H1 (cell line): ENCODE results near the gene OSMR. TPM values are rescaled to one million over a fixed set of nuclear protein-coding genes. Genes with fewer than 3 reads are reported as not detected.

Experiments
- CTCF ChIA-PET: fragments of 300-600 bp; sonication (Branson Sonifier 250); formaldehyde crosslinking; loops from one replicate; lab custom pipeline; 2021; ENCODE audit not compliant: partially characterized antibody; lab: Charles Lee
- POLR2A ChIA-PET: fragments of 300-600 bp; sonication (Branson Sonifier 250); formaldehyde crosslinking; loops from one replicate; lab custom pipeline; 2021; ENCODE audit warnings: inconsistent platforms; ENCODE audit not compliant: partially characterized antibody; lab: Charles Lee
- DNase-seq, 2 experiments: peaks; one replicate each; pipeline versions ENCODE4 v3.0.0 to v3.0.0-alpha.2; 2010 to 2022; ENCODE audit warnings: low spot score in 2 of 2, low read depth in 1 of 2, mixed read lengths in 1 of 2
- FAIRE-seq: peaks from 2 replicates; lab custom pipeline; 2011; peaks lifted over from hg19 to GRCh38; lab: Jason Lieb, UNC
- H2AFZ ChIP-seq: 2 replicates; pipeline ENCODE4 v1.8.1; 2012; ENCODE audit warnings: low read length, inconsistent platforms
- H2AK5ac ChIP-seq: 2 replicates; pipeline ENCODE4 v1.6.1; 2013; ENCODE audit warnings: low read depth, low read length
- H2BK120ac ChIP-seq: replicated peaks from 2 replicates; pipeline ENCODE3; 2013; ENCODE audit warnings: low read depth, low read length, inconsistent platforms
- H2BK12ac ChIP-seq: 2 replicates; pipeline ENCODE4 v1.6.1; 2013; ENCODE audit warnings: low read depth, low read length
- H2BK15ac ChIP-seq: 2 replicates; pipeline ENCODE4 v1.6.1; 2013; ENCODE audit warnings: low read length
- H2BK20ac ChIP-seq: 2 replicates; pipeline ENCODE4 v1.6.1; 2013; ENCODE audit warnings: low read length
- H2BK5ac ChIP-seq: 2 replicates; pipeline ENCODE4 v1.6.1; 2013; ENCODE audit warnings: low read depth, low read length
- H3K14ac ChIP-seq: 2 replicates; pipeline ENCODE4 v1.6.1; 2013; ENCODE audit warnings: inconsistent platforms; ENCODE audit not compliant: insufficient read length
- H3K18ac ChIP-seq: 2 replicates; pipeline ENCODE4 v1.6.1; 2013; ENCODE audit warnings: low read length; ENCODE audit errors: extremely low read depth
- H3K23ac ChIP-seq: 2 replicates; pipeline ENCODE4 v1.6.1; 2013; ENCODE audit warnings: inconsistent platforms; ENCODE audit not compliant: insufficient read length
- H3K23me2 ChIP-seq: 2 replicates; pipeline ENCODE4 v1.6.1; 2013; ENCODE audit warnings: low read depth, low read length
- H3K27ac ChIP-seq: 2 replicates; pipeline ENCODE4 v1.6.1; 2011; ENCODE audit warnings: low read depth, low read length, inconsistent platforms
- H3K27me3 ChIP-seq, 4 experiments: replicated peaks in 1 of 4; 1 replicate in 1 of 4; 2 replicates in 3 of 4; pipeline versions ENCODE4 v1.6.1 to v1.8.1; 2011 to 2013; ENCODE audit warnings: low read length in 3 of 4, mild to moderate bottlenecking in 3 of 4, inconsistent platforms in 2 of 4, mixed read lengths in 2 of 4, moderate library complexity in 1 of 4; ENCODE audit not compliant: control insufficient read depth in 3 of 4, insufficient read depth in 3 of 4; ENCODE audit errors: extremely low read depth in 1 of 4
- H3K36me3 ChIP-seq, 4 experiments: 2 replicates each; pipeline versions ENCODE4 v1.6.1 to v1.8.1; 2011 to 2013; ENCODE audit warnings: mild to moderate bottlenecking in 4 of 4, low read length in 3 of 4, moderate library complexity in 2 of 4, control low read depth in 1 of 4, inconsistent platforms in 1 of 4; ENCODE audit not compliant: insufficient read depth in 4 of 4, control insufficient read depth in 2 of 4
- H3K4ac ChIP-seq: replicated peaks from 2 replicates; pipeline ENCODE3; 2013; ENCODE audit warnings: low read length, low read depth, mixed read lengths, inconsistent platforms; ENCODE audit not compliant: insufficient read length
- H3K4me1 ChIP-seq, 4 experiments: replicated peaks in 1 of 4; 1 replicate in 1 of 4; 2 replicates in 3 of 4; pipeline versions ENCODE4 v1.6.1 to v1.8.1; 2011 to 2013; ENCODE audit warnings: low read length in 3 of 4, inconsistent platforms in 2 of 4, mixed read lengths in 1 of 4; ENCODE audit not compliant: insufficient read depth in 4 of 4, control insufficient read depth in 3 of 4
- H3K4me2 ChIP-seq, 2 experiments: 2 replicates each; pipeline versions ENCODE4 v1.6.1 to v1.8.1; 2011 to 2013; ENCODE audit warnings: low read depth in 2 of 2, low read length in 2 of 2, control low read depth in 1 of 2, inconsistent platforms in 1 of 2, mild to moderate bottlenecking in 1 of 2; ENCODE audit not compliant: insufficient read depth in 1 of 2
- H3K4me3 ChIP-seq, 4 experiments: fragments of 200-600, 300-600 bp in 1 of 4; sonication (generic), shearing (Covaris generic), sonication (Bioruptor Twin) in 1 of 4; 2 replicates each; pipeline versions ENCODE4 v1.5.1 to v1.8.1; 2011 to 2016; ENCODE audit warnings: low read length in 4 of 4, low read depth in 3 of 4, control low read depth in 2 of 4, inconsistent platforms in 2 of 4, mild to moderate bottlenecking in 2 of 4, mixed read lengths in 1 of 4, moderate library complexity in 1 of 4; ENCODE audit not compliant: insufficient read depth in 2 of 4; ENCODE audit errors: extremely low read depth in 1 of 4
- H3K56ac ChIP-seq: replicated peaks from 2 replicates; pipeline ENCODE3; 2013; ENCODE audit warnings: low read depth, mild to moderate bottlenecking, mixed read lengths, low read length, inconsistent platforms; ENCODE audit not compliant: insufficient read length
- H3K79me1 ChIP-seq: 2 replicates; pipeline ENCODE4 v1.6.1; 2013; ENCODE audit warnings: low read depth, low read length, control low read depth
- H3K79me2 ChIP-seq, 2 experiments: 2 replicates each; pipeline versions ENCODE4 v1.6.1 to v1.8.1; 2012 to 2013; ENCODE audit warnings: low read length in 2 of 2, mild to moderate bottlenecking in 2 of 2, inconsistent platforms in 1 of 2; ENCODE audit not compliant: insufficient read depth in 2 of 2, control insufficient read depth in 1 of 2
- H3K9ac ChIP-seq, 4 experiments: replicated peaks in 1 of 4; 1 replicate in 1 of 4; 2 replicates in 3 of 4; pipeline versions ENCODE4 v1.6.1 to v1.8.1; 2011 to 2013; ENCODE audit warnings: low read depth in 3 of 4, low read length in 3 of 4, control low read depth in 2 of 4, mild to moderate bottlenecking in 2 of 4, moderate library complexity in 2 of 4, inconsistent platforms in 1 of 4; ENCODE audit errors: extremely low read depth in 1 of 4
- H3K9me3 ChIP-seq, 2 experiments: 2 replicates each; pipeline versions ENCODE4 v1.6.1 to v1.8.1; 2012 to 2013; ENCODE audit warnings: mild to moderate bottlenecking in 2 of 2, moderate library complexity in 2 of 2, control low read depth in 1 of 2, inconsistent platforms in 1 of 2, low read depth in 1 of 2, low read length in 1 of 2, mixed read lengths in 1 of 2; ENCODE audit not compliant: insufficient read depth in 2 of 2
- H4K20me1 ChIP-seq, 2 experiments: replicated peaks in 1 of 2; 2 replicates each; pipeline versions ENCODE3 to v1.8.1; 2011 to 2013; ENCODE audit warnings: inconsistent platforms in 2 of 2, low read length in 2 of 2, mild to moderate bottlenecking in 1 of 2; ENCODE audit not compliant: insufficient read depth in 2 of 2, control insufficient read depth in 1 of 2
- H4K5ac ChIP-seq: 2 replicates; pipeline ENCODE4 v1.6.1; 2013; ENCODE audit warnings: low read length, low read depth, mixed read lengths, inconsistent platforms; ENCODE audit not compliant: insufficient read length
- H4K8ac ChIP-seq: 2 replicates; pipeline ENCODE4 v1.8.0; 2013; ENCODE audit warnings: mild to moderate bottlenecking, moderate library complexity, low read length, inconsistent platforms; ENCODE audit not compliant: insufficient read depth; ENCODE audit errors: extremely low read depth
- H4K91ac ChIP-seq: replicated peaks from 2 replicates; pipeline ENCODE3; 2013; ENCODE audit warnings: low read length, mixed read lengths, inconsistent platforms; ENCODE audit not compliant: insufficient read length
- BRCA1 ChIP-seq: IDR thresholded peaks from 2 replicates; pipeline ENCODE4 v1.6.1; 2012; ENCODE audit warnings: low read depth, low read length, improper control_type of control experiment
- CBX5 ChIP-seq: fragments of 300-800, 300-1000 bp; sonication (generic); IDR thresholded peaks from 2 replicates; pipeline ENCODE4 v1.7.1; 2016; ENCODE audit warnings: antibody characterized with exemption, low read length, low read depth
- CREB1 ChIP-seq: IDR thresholded peaks from 2 replicates; pipeline ENCODE4 v1.6.1; 2012; ENCODE audit warnings: inconsistent platforms
- EZH2 ChIP-seq: fragments of 200-600 bp; sonication (generic); IDR thresholded peaks from 2 replicates; pipeline ENCODE4 v1.7.1; 2012; ENCODE audit warnings: low read depth, mild to moderate bottlenecking, moderate library complexity, low read length, inconsistent platforms; ENCODE audit not compliant: severe bottlenecking
- FOSL1 ChIP-seq: IDR thresholded peaks from 2 replicates; pipeline ENCODE4 v1.6.1; 2011; ENCODE audit warnings: mild to moderate bottlenecking, low read depth, low read length, moderate library complexity; ENCODE audit not compliant: insufficient read depth
- GABPA ChIP-seq: IDR thresholded peaks from 2 replicates; pipeline ENCODE4 v1.6.1; 2011; ENCODE audit warnings: mild to moderate bottlenecking, low read length, moderate library complexity, borderline replicate concordance; ENCODE audit not compliant: insufficient read depth
- HDAC6 ChIP-seq: IDR thresholded peaks from one replicate; pipeline ENCODE4 v1.7.1; 2012; ENCODE audit warnings: low read depth, mild to moderate bottlenecking, inconsistent platforms, low read length, moderate library complexity
- JUN ChIP-seq: IDR thresholded peaks from 2 replicates; pipeline ENCODE4 v1.6.1; 2011; ENCODE audit warnings: low read depth, mild to moderate bottlenecking, improper control_type of control experiment, low read length
- JUND ChIP-seq: IDR thresholded peaks from 2 replicates; pipeline ENCODE4 v1.6.1; 2011; ENCODE audit warnings: mild to moderate bottlenecking, improper control_type of control experiment, low read length
- NRF1 ChIP-seq: IDR thresholded peaks from 2 replicates; pipeline ENCODE4 v1.6.1; 2011; ENCODE audit warnings: mild to moderate bottlenecking, low read depth, low read length, improper control_type of control experiment
- PHF8 ChIP-seq: fragments of 200-600 bp; sonication (generic); conservative IDR thresholded peaks from 2 replicates; pipeline ENCODE4 v1.7.1; 2012; ENCODE audit warnings: low read depth, mild to moderate bottlenecking, inconsistent platforms, low read length, moderate library complexity
- POLR2AphosphoS5 ChIP-seq: IDR thresholded peaks from 2 replicates; pipeline ENCODE4 v1.6.1; 2011; ENCODE audit warnings: low read depth, low read length
- SIN3A ChIP-seq, 2 experiments: IDR thresholded peaks in 1 of 2; conservative IDR thresholded peaks in 1 of 2; 2 replicates each; pipeline ENCODE4 v1.6.1; 2011 to 2012; ENCODE audit warnings: low read length in 2 of 2, improper control_type of control experiment in 1 of 2, low read depth in 1 of 2, mild to moderate bottlenecking in 1 of 2
- SP4 ChIP-seq: IDR thresholded peaks from 2 replicates; pipeline ENCODE4 v1.6.1; 2012; ENCODE audit warnings: low read length, inconsistent platforms
- SRF ChIP-seq: IDR thresholded peaks from 2 replicates; pipeline ENCODE4 v1.6.1; 2011; ENCODE audit warnings: mild to moderate bottlenecking, low read depth, low read length, moderate library complexity
- TAF7 ChIP-seq: optimal IDR thresholded peaks from 2 replicates; pipeline ENCODE3; 2011; ENCODE audit warnings: low read depth, mild to moderate bottlenecking, inconsistent platforms, low read length, moderate library complexity, borderline replicate concordance
- WGBS, 2 experiments: shearing (Covaris generic) in 1 of 2; methylation state at CpG; one replicate each; pipeline versions ENCODE4 v1.1.6 to v1.1.7; 2013 to 2015; ENCODE audit warnings: low lambda C conversion rate in 2 of 2, mixed read lengths in 2 of 2, inconsistent platforms in 1 of 2, low coverage in 1 of 2, missing lambda C conversion rate in 1 of 2; ENCODE audit not compliant: insufficient replicate concordance in 2 of 2, insufficient coverage in 1 of 2, insufficient read length in 1 of 2; ENCODE audit errors: extremely low coverage in 1 of 2, missing lambda C conversion rate in 1 of 2; 5-methylcytosine and 5-hydroxymethylcytosine counted together
- polyA plus RNA-seq, 7 experiments: library from polyadenylated mRNA; depleted of rRNA in 3 of 7; stranded (reverse) in 5 of 7; unstranded in 2 of 7; fragments of >200 nt in 5 of 7; fragments of 200-250 nt in 2 of 7; gene quantifications; 1 replicate in 5 of 7; 2 replicates in 1 of 7; 4 replicates in 1 of 7; pipeline versions ENCODE4 v1.2.1 to v1.2.3, GENCODE V29; 2011 to 2013; ENCODE audit warnings: missing spikeins in 2 of 7, mixed read lengths in 2 of 7
- total RNA-seq: library from RNA; stranded (reverse); fragmentation: NEBNext Ultra II Directional; extraction: Animal tissue kit (Norgen Biotek cat#: 25700); gene quantifications from 2 replicates; pipeline ENCODE4 v1.2.1, GENCODE V29; 2021

OSMR gene
- total and polyA plus RNA-seq, 2 of the 8 experiments (the other 6 are each of a cell fraction or from before 2014, with no cell fraction given) = 2.3 to 2.6 TPM

GRCh38 chr5:38825494-38825893, 20.3 kb upstream of the OSMR start:
- Histone ChIP-seq H2AFZ (no peak overlapping the region), H4K8ac (no peak overlapping the region), H4K20me1 (no peaks in the 10 kb centered on the region), H2BK12ac (no peak overlapping the region), H3K56ac (no peak overlapping the region), H3K79me2 (no peaks in the 10 kb centered on the region), H3K9me3 (peaks cover 5 to 11% of the 10 kb centered on the region in 2 experiments; a peak in 3 of 4 replicates), H3K27me3 (no peaks in the 10 kb centered on the region), H2AK5ac (no peak overlapping the region), H3K23ac (no peak overlapping the region), H4K5ac (no peak overlapping the region), H3K27ac (no peak overlapping the region), H3K18ac (no peak overlapping the region), H3K4ac (no peak overlapping the region), H3K36me3 (no peaks in the 10 kb centered on the region), H2BK120ac (no peak overlapping the region), H3K14ac (no peak overlapping the region), H3K79me1 (no peaks in the 10 kb centered on the region), H3K9ac (no peak overlapping the region), H4K91ac (no peak overlapping the region), H2BK5ac (no peak overlapping the region), H3K4me3 (no peak overlapping the region), H3K4me1 (no peaks in the 10 kb centered on the region), H3K23me2 (no peaks in the 10 kb centered on the region), H2BK20ac (no peak overlapping the region), H2BK15ac (no peak overlapping the region), H3K4me2 (no peak overlapping the region)
- FAIRE-seq (no peak), DNase-seq (no peak)
- ChIA-PET POLR2A (no interaction called here), CTCF (no interaction called here)
- WGBS, 2 experiments = 92% methylated on average over 1 of the region's 1 CpG; no CpG with 5 or more reads in 1 of the 2 experiments
- TF ChIP-seq NRF1 (no peak), CREB1 (no peak), GABPA (no peak), SRF (no peak), CBX5 (no peak), EZH2 (no peak), BRCA1 (no peak), JUN (no peak), POLR2AphosphoS5 (no peak), SIN3A (conservative IDR thresholded peaks at IDR 0.05 in 1 of 2, IDR thresholded peaks at IDR 0.05 in 1 of 2; ENCODE audit: low read depth in 1 of 2, low read length in 2 of 2) (no peak), JUND (no peak), HDAC6 (no peak), PHF8 (no peak), FOSL1 (no peak), TAF7 (no peak), SP4 (no peak)
